ENCODE data around the gene IL1RAP. TPM values are rescaled to one million over a fixed set of nuclear protein-coding genes. Genes with fewer than 3 reads are reported as not detected.

IL1RAP gene
- total RNA-seq, 1 experiment from 2014 or later = 6.8 TPM

- DNase-seq = no peak
- H3K27me3 ChIP-seq = no peaks in the 10 kb centered on the region
- no peak overlapping the region for H3K27ac ChIP-seq
- no peaks in the 10 kb centered on the region for H3K4me1 ChIP-seq
- no peaks in the 10 kb centered on the region for H3K9me3 ChIP-seq (replicated peaks)
- H3K36me3 ChIP-seq = no peaks in the 10 kb centered on the region
- H3K4me3 ChIP-seq = no peak overlapping the region
These were observed 79.2 kb downstream of the IL1RAP start for GRCh38 chr3:190593075-190593474.

- H3K9me3 ChIP-seq (replicated peaks) = no peaks in the 10 kb centered on the region
- no peak overlapping the region for H3K27ac ChIP-seq
- DNase-seq = no peak
- H3K4me1 ChIP-seq = no peaks in the 10 kb centered on the region
- H3K4me3 ChIP-seq = no peak overlapping the region
- no peaks in the 10 kb centered on the region for H3K36me3 ChIP-seq
- no peaks in the 10 kb centered on the region for H3K27me3 ChIP-seq
These were observed 80.3 kb downstream of the IL1RAP start for GRCh38 chr3:190594171-190594570.

- H3K36me3 ChIP-seq = no peaks in the 10 kb centered on the region
These were observed 81.4 kb downstream of the IL1RAP start for GRCh38 chr3:190595179-190595795.

GRCh38 chr3:190595807-190596206, 81.9 kb downstream of the IL1RAP start:
- no peak for DNase-seq
- H3K4me3 ChIP-seq = no peak overlapping the region
- no peaks in the 10 kb centered on the region for H3K9me3 ChIP-seq (replicated peaks)
- H3K36me3 ChIP-seq = no peaks in the 10 kb centered on the region
- no peaks in the 10 kb centered on the region for H3K27me3 ChIP-seq
- H3K27ac ChIP-seq = no peak overlapping the region
- H3K4me1 ChIP-seq = no peaks in the 10 kb centered on the region

More at GRCh38 chr3:190595179-190595795, 81.4 kb downstream of the IL1RAP start:
- no peaks in the 10 kb centered on the region for H3K27me3 ChIP-seq
- H3K4me1 ChIP-seq = no peaks in the 10 kb centered on the region
- no peak overlapping the region for H3K27ac ChIP-seq
- no peak overlapping the region for H3K4me3 ChIP-seq
- DNase-seq = no peak
- no peaks in the 10 kb centered on the region for H3K9me3 ChIP-seq (replicated peaks)

- Histone ChIP-seq H3K36me3 (no peaks in the 10 kb centered on the region), H3K27me3 (no peaks in the 10 kb centered on the region), H3K4me1 (no peaks in the 10 kb centered on the region), H3K9me3 (replicated peaks) (no peaks in the 10 kb centered on the region), H3K4me3 (no peak overlapping the region), H3K27ac (no peak overlapping the region)
- no peak for DNase-seq
These were observed 82.7 kb downstream of the IL1RAP start for GRCh38 chr3:190596349-190597285.

- Histone ChIP-seq H3K9me3 (replicated peaks) (no peaks in the 10 kb centered on the region), H3K27ac (no peak overlapping the region), H3K4me1 (no peaks in the 10 kb centered on the region), H3K36me3 (no peaks in the 10 kb centered on the region), H3K4me3 (no peak overlapping the region), H3K27me3 (no peaks in the 10 kb centered on the region)
- no peak for DNase-seq
These were observed 83.4 kb downstream of the IL1RAP start for GRCh38 chr3:190597291-190597690.

GRCh38 chr3:190601622-190602021, 87.7 kb downstream of the IL1RAP start:
- H3K27ac ChIP-seq = peak overlapping the region; percentile 15; the same call in 1 of the 2 replicates
- peak; percentile 27 to 57 for DNase-seq
- no peaks in the 10 kb centered on the region for H3K4me1 ChIP-seq
- H3K36me3 ChIP-seq = no peaks in the 10 kb centered on the region
- H3K9me3 ChIP-seq (replicated peaks) = no peaks in the 10 kb centered on the region
- H3K27me3 ChIP-seq = no peaks in the 10 kb centered on the region
- H3K4me3 ChIP-seq = no peak overlapping the region

GRCh38 chr3:190605385-190605784, 91.5 kb downstream of the IL1RAP start:
- Histone ChIP-seq H3K27ac (no peak overlapping the region), H3K36me3 (no peaks in the 10 kb centered on the region), H3K27me3 (no peaks in the 10 kb centered on the region), H3K4me1 (no peaks in the 10 kb centered on the region), H3K9me3 (replicated peaks) (no peaks in the 10 kb centered on the region), H3K4me3 (no peak overlapping the region)
- DNase-seq = no peak

- no peak overlapping the region for H3K27ac ChIP-seq
- no peaks in the 10 kb centered on the region for H3K27me3 ChIP-seq
- H3K36me3 ChIP-seq = no peaks in the 10 kb centered on the region
- H3K4me1 ChIP-seq = no peaks in the 10 kb centered on the region
- H3K4me3 ChIP-seq = no peak overlapping the region
- no peak for DNase-seq
- H3K9me3 ChIP-seq (replicated peaks) = no peaks in the 10 kb centered on the region
These were observed 92.7 kb downstream of the IL1RAP start for GRCh38 chr3:190606596-190606995.

- no peak overlapping the region for H3K27ac ChIP-seq
- H3K27me3 ChIP-seq = no peaks in the 10 kb centered on the region
- no peak for DNase-seq
- no peaks in the 10 kb centered on the region for H3K36me3 ChIP-seq
- H3K4me1 ChIP-seq = no peaks in the 10 kb centered on the region
- no peak overlapping the region for H3K4me3 ChIP-seq
- no peaks in the 10 kb centered on the region for H3K9me3 ChIP-seq (replicated peaks)
These were observed 93.1 kb downstream of the IL1RAP start for GRCh38 chr3:190607021-190607420.

- Histone ChIP-seq H3K4me1 (no peaks in the 10 kb centered on the region), H3K4me3 (no peak overlapping the region), H3K36me3 (no peaks in the 10 kb centered on the region), H3K9me3 (replicated peaks) (no peaks in the 10 kb centered on the region), H3K27ac (no peak overlapping the region), H3K27me3 (no peaks in the 10 kb centered on the region)
- DNase-seq = no peak
These were observed 95.1 kb downstream of the IL1RAP start for GRCh38 chr3:190608850-190609589.

- DNase-seq = no peak
These were observed 100.6 kb downstream of the IL1RAP start for GRCh38 chr3:190614226-190615059.

GRCh38 chr3:190615060-190615384, 101.1 kb downstream of the IL1RAP start:
- H3K4me3 ChIP-seq = no peak overlapping the region

More at GRCh38 chr3:190614226-190615059, 100.6 kb downstream of the IL1RAP start:
- Histone ChIP-seq H3K27me3 (no peaks in the 10 kb centered on the region), H3K9me3 (replicated peaks) (no peaks in the 10 kb centered on the region), H3K4me1 (no peaks in the 10 kb centered on the region), H3K27ac (no peak overlapping the region), H3K4me3 (no peak overlapping the region), H3K36me3 (no peaks in the 10 kb centered on the region)

GRCh38 chr3:190615607-190616006, 101.7 kb downstream of the IL1RAP start:
- no peak overlapping the region for H3K4me3 ChIP-seq
- no peaks in the 10 kb centered on the region for H3K36me3 ChIP-seq
- no peaks in the 10 kb centered on the region for H3K27me3 ChIP-seq
- no peaks in the 10 kb centered on the region for H3K9me3 ChIP-seq (replicated peaks)
- DNase-seq = no peak
- no peak overlapping the region for H3K27ac ChIP-seq
- H3K4me1 ChIP-seq = no peaks in the 10 kb centered on the region

More at GRCh38 chr3:190615060-190615384, 101.1 kb downstream of the IL1RAP start:
- DNase-seq = no peak
- Histone ChIP-seq H3K4me1 (no peaks in the 10 kb centered on the region), H3K36me3 (no peaks in the 10 kb centered on the region), H3K27ac (no peak overlapping the region), H3K9me3 (replicated peaks) (no peaks in the 10 kb centered on the region), H3K27me3 (no peaks in the 10 kb centered on the region)

All from SJCRH30 (cell line).